IMR-90 (cell line): Measurements from ENCODE around the gene RTCA.

Experiments used
- CTCF ChIP-seq: conservative IDR thresholded peaks from 2 replicates; pipeline ENCODE4 v1.5.1; 2012; ENCODE audit warnings: mild to moderate bottlenecking, low read depth, low read length, improper control_type of control experiment
- FOS ChIP-seq: fragments of 150-350 bp; IDR thresholded peaks from 2 replicates; pipeline ENCODE4 v1.6.1; 2016; ENCODE audit warnings: low read depth, low read length
- MAFK ChIP-seq: IDR thresholded peaks from 2 replicates; pipeline ENCODE4 v1.6.1; 2012; ENCODE audit warnings: low read depth, low read length, improper control_type of control experiment
- NFE2L2 ChIP-seq: fragments of 150-350 bp; IDR thresholded peaks from 2 replicates; pipeline ENCODE4 v1.6.1; 2016; ENCODE audit warnings: low read depth, mild to moderate bottlenecking, low read length
- POLR2A ChIP-seq: IDR thresholded peaks from 2 replicates; pipeline ENCODE4 v1.6.1; 2012; ENCODE audit warnings: mild to moderate bottlenecking, low read depth, low read length
- RAD21 ChIP-seq: IDR thresholded peaks from 2 replicates; pipeline ENCODE4 v1.6.1; 2012; ENCODE audit warnings: low read length, improper control_type of control experiment
- RFX5 ChIP-seq: IDR thresholded peaks from 2 replicates; pipeline ENCODE4 v1.8.0; 2012; ENCODE audit warnings: low read depth, mild to moderate bottlenecking, low read length, moderate library complexity
- SMC3 ChIP-seq: fragments of 150-350 bp; IDR thresholded peaks from 2 replicates; pipeline ENCODE4 v1.6.1; 2016; ENCODE audit warnings: low read depth, mild to moderate bottlenecking, antibody characterized with exemption, low read length, moderate library complexity
- USF2 ChIP-seq: fragments of 150-350 bp; IDR thresholded peaks from 2 replicates; pipeline ENCODE4 v1.6.1; 2017; ENCODE audit warnings: mild to moderate bottlenecking, antibody characterized with exemption, low read length, low read depth

- TF ChIP-seq RFX5: no peak
- TF ChIP-seq CTCF: no peak
- TF ChIP-seq NFE2L2: no peak
- no peak for TF ChIP-seq USF2
- no peak for TF ChIP-seq SMC3
- no peak for TF ChIP-seq FOS
- TF ChIP-seq POLR2A: no peak
- TF ChIP-seq RAD21: no peak
- TF ChIP-seq MAFK: no peak
Observed at GRCh38 chr1:100313382-100313781, 47.4 kb downstream of the RTCA start.
